ENCODE data around the gene TMC6. TPM values are rescaled to one million over a fixed set of nuclear protein-coding genes. Genes with fewer than 3 reads are reported as not detected.
"Not testable (repeated sequence)": the region's sequence is repeated elsewhere in the genome, so short reads cannot be mapped to it uniquely, and the experiment has no call there.

TMC6 gene
- total RNA-seq, 1 donor from 2014 or later = 2.0 TPM

DNA sequence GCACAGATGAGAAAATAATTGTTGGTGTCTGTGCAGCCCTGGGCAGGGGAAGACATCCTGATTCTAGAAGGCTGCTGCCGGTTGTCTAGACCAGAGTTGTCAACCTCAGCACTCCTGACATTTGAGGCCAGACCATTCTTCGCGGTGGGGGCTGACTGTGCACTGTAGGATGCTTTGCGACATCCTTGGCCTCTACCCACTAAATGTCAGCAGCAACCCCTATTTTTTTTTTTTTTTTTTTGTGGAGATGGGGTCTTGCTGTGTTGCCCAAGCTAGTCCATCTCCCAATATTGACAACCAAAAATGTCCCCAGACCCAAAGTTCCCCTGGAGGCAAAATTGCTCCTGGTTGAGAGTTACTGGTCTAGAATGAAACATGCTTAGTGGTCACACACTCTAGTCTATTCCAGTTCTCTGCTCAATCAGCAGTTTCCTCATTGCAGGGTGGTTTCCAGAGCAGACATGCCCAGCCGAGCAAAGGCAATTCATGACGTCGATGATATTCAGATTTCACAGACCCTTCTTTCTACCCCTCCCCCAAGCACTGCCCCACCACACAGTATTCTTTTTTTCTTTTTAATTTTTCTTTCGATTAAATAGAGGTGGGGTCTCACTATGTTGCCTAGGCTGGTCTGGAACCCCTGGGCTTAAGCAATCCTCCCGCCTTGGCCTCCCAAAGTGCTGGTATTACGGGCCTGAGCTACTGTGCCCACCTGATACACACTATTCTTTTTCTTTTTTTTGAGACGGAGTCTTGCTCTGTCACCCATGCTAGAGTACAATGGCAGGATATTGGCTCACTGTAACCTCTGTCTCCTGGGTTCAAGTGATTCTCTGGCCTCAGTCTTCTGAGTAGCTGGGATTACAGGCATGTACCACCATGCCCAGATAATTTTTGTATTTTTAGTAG is 26.6 kb upstream of the TMC6 start:
- FAIRE-seq (no peak), DNase-seq (ENCODE audit: low spot score in 2 of 2) (no peak)

DNA sequence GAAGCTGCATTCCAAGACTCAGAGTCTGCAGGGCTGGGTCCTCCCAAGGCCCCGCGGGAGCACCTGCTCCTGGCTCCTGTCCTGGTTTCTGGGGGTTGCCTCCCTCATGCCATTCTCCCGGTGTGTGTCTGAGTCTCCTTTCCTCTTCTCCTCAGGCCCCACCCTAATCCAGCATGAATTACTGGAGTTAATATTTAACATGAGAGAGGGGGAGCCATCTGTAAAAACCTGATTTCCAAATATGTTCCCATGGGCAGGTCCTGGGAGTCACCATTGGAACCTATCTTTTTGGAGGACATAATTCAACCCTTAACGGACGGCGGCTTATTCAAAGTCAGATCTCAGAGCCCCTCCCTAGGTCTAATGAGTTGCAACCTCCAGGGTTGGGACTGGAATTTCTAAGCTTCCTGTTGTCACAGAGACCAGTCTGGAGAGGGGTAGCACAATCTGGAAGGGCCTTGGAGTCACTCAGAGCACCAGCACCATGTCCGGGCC is 23.0 kb upstream of the TMC6 start:
- no peak for DNase-seq (ENCODE audit: low spot score in 2 of 2)
- no peak for FAIRE-seq

DNA sequence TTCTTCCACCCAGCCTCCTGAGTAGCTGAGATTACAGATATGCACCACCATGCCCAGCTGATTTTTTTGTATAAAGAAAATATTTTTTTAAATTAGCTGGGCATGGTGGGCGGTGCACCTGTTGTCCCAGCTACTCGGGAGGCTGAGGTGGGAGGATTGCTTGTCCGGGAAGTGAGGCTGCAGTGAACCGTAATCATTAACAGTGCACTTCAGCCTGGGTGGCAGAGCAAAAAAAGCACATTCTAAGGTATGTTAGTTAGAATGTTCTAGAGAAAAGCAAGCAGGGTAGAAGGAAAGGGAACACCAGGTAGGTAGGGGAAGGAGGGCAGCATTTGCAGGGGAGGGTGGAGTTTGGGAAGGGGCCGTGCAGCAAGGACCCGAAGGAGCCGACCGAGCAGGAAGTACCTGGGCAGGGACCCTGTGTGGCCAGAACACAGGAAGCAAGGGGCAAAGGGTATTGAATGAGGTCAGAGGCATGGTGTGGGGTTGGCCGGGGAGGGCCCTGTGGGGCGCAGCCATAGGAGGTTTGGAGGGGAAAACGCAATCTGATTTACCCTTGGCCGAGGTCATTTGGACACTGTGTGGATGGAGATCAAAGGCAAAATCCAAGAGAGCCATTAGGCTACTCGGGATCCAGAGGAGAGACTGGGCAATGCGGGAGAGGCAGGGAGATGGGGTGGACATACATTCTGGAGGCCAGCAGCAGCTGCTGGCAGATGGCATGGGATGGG is 19.9 kb upstream of the TMC6 start:
- no peak for DNase-seq (ENCODE audit: low spot score in 2 of 2)
- FAIRE-seq = no peak

DNA sequence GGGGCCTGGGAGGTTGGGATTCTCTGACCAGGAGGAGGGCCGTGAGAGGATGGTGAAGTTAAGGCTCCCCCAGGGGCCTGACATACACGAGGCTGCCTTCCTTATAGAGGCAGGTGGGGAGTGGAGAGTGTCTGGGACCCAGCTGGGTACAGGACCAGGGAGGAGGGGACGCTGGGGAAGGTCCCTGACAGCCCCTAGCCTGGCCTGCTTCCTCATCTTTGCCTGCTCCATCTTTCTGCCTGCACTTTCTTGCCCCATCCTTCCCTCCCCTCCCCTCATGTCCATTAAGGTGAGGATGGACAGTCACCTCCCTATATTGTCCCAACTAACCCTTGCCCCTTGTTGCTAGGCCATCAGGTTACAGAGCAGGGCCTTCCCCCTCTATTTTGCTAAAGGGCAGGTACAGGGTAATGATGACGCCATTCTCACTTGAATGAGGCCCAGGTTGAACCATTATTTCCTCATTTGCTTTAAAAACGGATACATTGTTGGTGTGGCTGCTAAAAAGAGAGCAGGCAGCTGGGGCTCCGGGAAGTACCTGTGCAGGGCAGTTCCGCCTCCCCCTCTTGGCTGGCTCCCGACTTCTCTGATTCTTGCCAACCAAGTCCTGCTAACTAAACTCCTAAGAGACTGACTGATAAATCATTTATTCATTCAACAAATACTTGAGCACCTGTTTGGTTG is 18.9 kb upstream of the TMC6 start:
- FAIRE-seq (no peak), DNase-seq (ENCODE audit: low spot score in 2 of 2) (no peak)

DNA sequence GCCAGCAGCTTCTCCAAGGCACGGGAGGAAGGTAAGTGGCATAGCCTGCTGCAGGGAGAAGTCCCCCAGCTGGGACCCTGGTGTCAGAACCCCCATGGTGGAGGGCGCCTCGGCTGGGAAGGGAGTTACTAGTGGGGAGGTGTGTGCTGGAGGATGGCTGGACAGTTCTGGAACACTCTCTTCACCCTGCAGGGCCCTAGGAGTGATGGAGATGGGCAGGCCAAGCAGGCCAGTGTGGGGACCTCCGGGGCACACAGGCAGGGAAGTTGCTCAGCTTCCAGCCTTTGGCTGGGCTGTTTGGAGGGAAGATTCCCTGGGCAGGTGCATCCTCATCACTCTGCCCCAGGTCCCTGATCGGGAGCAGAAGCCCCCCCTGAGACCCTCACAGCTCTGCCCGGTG is 18.3 kb upstream of the TMC6 start:
- FAIRE-seq = no peak

DNA sequence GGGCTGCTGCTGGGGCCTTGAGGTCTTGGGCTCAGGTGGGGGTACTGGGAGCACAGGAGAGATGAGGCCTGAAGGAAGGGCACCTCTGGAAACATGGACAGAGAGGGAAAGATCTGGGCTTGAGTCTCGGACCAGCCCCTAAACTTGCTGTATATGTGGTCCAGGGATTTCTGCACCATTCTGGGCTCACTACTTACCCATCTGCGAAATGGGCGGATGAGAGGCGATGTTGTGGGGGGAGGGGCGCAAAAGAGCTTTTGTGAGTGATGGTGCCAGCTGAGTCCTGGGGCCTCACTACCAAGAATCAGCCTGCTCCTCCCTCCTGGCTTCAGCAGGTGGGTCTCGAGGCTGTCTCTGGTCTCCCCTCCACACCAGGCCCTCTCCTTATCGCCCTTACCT is 17.9 kb upstream of the TMC6 start:
- FAIRE-seq (no peak), DNase-seq (ENCODE audit: low spot score in 2 of 2) (no peak)

More for the DNA sequence above, 18.3 kb upstream of the TMC6 start:
- DNase-seq (ENCODE audit: low spot score in 2 of 2) = no peak

DNA sequence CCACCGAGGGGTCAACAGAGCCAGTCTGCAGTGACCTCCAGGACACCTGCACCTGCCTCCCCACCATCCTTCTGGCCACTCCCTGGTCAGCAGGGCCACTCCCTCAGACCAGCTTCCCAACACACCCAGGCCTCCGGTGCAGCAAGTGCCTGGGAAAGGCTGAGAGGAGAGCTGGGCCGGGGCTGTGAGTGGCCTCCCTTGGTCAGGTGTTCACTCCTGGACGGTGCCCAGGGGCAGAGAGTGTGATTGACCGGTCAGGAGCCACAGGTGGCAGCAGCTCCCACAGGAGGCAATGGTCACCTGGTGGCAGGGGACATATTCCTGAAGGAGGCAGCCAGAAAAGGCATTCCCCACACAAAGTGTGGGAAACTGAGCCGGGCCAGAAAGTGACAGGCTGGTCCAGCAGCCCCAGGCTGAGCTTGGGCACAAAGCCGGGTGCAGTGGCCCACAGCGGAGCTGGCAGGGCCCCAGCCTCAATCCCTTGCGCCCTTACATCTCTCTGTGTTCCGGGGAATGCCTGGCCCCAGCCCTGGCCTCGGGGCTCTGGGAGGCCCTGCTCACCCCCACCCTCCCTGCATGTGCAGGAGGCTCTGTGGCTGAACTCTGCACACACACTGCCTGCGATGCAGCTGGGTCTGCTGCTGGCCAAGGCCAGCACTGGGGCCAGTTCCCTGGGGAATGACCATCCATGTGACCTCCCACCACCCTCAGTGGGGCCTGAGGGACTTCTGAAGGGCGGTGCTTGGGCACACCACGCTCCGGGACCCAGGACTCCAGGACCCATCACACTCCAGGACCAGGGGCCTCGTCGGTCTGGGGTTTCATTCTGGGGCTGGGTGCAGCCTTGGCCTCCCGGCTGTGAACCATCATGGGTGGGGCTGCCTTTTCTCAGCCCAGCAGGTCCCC is 16.4 kb upstream of the TMC6 start:
- DNase-seq (ENCODE audit: low spot score in 2 of 2) (no peak), FAIRE-seq (no peak)

DNA sequence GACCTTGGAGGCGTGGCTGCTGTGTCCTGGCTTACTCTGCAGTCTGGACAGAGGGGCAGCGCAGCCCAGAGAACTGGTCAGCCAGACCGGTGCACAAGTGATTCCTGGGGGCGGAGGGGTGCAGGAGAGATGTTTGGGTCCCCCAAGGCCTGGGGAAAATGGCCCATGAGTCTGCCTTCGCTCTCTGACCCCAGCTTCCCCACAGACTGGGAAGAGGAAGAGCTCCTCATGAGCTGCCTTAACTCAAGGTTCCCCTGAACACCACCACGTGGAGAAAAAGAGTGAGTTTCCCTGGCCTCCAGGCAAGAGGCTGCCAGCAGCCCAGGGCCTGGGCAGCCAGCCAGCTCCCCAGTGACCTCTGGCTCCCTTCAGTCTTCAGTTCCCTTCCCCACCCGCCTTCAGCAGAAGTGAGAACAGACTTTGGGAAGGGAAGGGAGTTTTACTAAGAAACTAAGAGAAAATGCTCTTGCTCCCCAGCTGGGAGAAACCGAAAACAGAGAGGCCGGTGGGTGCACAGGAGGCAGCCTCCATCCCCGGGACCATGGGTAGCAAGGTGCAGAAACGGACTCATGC is 15.7 kb upstream of the TMC6 start:
- peak in 1 of 2 donors; percentile 72 for DNase-seq (ENCODE audit: low spot score in 2 of 2)
- FAIRE-seq = no peak

DNA sequence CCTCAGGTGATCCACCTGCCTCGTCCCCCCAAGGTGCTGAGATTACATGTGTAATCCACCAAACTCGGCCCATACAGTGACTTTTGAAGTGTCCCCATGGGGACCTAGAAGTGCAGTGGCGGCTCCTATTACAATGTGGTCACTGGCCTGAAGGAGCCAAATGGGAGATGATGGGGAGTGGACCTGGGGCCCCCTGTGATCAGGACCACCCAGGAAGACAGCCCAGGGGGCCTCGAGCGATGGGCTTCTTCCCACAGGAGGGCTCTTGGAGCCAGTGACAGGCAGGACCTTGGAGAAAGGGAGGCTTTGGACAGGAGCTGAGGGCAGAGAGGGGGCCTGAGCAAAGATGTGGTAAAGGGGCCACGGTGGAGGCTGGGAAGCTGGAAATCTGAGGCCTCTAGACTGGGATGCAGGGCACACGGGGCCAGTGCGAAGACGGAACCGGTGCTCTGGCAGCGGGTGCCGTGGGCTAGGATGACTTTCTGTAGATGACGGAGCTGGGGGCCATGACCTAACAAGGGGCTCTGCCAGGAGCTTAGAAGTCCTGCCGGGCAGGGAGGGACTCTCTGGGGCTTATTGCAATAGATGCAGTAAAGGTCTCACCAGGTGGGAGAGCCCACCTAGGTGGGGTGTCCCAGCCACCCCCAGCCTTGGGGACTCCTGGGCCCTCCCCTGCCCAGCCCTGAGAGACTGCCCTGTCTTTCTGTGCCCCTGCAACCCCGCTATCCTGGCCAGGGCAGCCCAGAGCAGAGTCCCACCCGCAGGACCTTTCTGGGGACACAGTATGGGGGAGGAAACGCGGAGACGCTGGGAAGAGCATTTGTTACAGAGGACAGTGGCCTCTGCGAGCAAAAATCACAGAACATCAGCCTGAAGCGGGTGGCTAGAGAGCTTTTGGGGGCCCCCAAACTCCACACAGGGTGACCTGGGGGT is 14.9 kb upstream of the TMC6 start:
- no peak for FAIRE-seq
- no peak for DNase-seq (ENCODE audit: low spot score in 2 of 2)

DNA sequence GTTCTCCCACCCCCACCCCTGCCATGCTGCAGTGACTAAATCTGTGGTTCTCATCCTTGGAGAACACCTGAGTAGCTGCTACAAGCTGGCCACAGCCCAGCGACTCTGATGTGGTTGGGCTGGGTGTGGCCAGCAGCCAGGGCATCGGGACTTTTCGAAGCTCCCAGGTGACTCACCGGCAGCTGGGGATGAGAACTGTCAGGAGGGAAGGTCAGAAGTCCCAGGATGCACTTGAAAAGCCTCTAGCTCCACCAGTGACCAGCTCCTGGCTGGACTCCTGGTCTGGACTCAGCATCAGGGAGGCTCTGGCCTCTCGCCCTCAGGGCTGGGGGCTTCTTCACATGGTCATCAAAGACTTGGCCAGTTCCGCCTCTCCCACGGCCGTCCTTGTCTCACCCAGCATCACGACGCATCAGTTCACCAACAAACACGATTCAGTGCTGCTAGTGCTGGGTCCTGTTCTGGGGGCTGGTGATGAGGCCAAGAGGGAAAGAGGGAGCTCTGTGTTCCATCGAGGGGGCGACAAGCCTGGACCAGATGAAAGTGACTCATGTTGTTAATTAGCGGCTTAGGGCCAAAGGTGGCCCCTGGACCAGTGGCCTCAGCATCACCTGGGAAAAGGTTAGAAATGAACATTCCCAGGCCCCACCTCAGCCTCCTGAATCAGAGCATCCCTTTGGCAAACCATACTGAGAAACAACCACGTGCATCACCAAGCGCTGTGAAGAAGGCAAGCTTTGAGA is 13.7 kb upstream of the TMC6 start:
- FAIRE-seq (no peak), DNase-seq (ENCODE audit: low spot score in 2 of 2) (no peak)

DNA sequence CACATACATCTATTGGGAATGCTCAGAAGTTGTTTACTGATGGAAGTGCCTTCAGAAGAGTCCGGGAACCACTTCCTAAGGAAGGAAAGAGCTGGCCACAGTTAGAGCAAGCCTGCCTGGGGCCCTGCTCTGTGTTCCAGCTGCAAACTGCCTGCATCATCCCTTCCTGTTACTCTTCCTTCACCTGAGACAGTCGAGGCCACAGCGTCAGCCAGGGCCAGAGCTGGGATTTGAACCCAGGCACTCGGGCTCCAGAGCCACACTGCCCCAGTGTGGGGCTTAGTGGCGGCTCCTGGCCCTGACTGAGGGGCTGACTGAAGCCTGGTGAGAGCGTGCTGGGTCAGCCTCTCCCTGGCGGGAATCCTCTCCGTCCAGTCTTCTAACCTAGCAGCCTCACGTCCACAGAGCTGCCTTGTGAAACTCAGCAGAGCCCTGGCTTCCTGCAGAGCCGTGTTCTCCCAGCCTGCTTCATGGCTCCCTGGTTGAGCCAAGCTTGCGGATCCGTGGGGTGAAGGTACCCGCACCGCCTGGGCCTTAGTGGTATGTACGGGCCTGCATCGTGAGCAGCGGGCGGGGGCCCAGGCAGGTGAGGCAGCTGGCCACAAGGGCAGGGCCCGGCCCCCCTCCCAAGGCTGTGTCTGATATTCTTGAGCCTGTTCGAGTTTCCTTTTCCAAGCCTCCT is 13.0 kb upstream of the TMC6 start:
- no peak for FAIRE-seq
- DNase-seq (ENCODE audit: low spot score in 2 of 2) = no peak

DNA sequence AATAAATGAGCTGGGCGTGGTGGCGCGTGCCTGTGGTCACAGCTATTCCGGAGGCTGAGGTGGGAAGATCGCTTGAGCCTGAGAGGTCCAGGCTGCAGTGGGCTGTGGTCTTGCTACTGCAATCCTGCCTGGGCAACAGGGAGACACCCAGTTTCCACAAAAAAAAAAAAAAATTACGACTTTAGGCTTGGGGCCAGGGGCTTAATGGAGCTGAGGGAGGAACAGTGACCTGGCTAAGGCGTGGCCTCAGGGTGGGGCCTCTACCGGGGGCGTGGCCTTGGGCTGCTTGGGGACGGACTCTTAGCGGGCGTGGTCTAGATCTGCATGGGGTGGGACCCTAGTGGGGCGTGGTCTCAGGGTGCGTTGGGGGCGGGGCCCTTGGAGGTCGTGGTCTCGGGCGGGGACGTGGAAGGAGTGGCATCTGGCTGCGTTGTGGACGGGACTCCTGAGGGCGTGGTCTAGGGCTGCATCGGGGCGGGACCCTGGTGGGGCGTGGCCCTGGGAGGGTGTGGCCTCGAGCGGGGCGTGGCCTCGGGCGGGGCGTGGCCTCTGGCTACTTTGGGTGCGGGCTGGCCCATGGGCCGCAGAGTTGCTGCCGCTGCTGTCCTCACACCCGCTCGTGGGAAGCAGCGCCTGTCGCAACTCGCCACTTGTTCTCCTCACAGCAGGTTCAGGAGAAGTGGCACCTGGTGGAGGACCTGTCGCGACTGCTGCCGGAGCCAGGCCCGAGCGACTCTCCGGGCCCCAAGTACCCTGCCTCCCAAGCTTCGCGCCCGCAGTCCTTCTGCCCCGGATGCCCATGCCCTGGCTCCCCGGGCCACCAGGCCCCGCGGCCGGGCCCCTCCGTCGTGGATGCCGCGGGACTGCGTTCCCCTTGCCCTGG is 11.9 kb upstream of the TMC6 start:
- FAIRE-seq = no peak
- peak in 1 of 2 donors; percentile 61 for DNase-seq (ENCODE audit: low spot score in 2 of 2)

DNA sequence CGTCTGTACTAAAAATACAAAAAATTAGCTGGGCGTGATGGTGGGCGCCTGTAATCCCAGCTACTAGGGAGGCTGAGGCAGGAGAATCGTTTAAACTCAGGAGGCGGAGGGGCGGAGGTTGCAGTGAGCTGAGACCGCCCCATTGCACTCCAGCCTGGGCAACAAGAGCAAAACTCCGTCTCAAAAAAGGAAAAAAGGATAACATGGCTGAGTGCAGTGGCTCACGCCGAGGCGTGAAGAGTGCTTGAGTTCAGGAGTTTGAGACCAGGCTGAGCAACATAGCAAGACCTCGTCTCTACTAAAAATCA is 11.3 kb upstream of the TMC6 start:
- not testable (repeated sequence) for FAIRE-seq; DNase-seq (ENCODE audit: low spot score in 2 of 2)

DNA sequence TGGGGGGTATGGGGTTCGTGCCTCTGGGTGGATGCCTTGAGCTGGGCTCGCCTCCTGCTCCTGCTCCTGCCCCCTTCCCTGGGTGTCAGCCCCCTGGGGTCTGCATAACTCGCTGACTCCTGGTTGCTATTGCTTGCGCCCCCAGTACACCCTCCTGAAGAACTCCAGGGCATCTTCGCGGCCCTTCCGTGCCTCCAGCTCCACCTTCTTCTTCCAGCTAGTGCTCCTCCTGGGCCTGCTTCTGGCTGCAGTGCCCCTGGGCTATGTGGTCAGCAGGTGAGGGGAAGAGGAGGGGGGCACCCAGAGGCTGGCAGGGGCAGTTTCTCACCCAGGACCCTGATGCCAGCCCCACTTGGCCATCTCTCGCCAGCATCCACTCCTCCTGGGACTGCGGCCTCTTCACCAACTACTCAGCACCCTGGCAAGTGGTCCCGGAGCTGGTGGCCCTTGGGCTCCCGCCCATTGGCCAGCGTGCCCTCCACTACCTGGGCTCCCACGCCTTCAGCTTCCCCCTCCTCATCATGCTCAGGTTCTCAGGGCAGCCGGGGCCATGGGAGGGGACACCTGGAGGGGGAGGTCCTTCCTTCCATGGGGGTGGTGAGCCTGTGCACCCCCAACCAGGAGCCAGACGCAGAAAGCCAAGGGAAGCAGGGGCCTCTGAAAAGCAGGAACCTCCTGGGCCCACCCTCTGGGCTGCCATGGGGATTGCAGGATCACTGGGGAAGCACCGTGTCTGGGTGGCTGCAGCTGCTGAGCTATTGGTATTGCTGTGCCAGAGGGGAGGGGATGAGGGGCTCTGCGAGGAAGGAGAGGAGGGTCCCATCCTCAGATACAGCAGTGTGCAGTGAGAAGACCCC is 9.9 kb upstream of the TMC6 start:
- no peak for FAIRE-seq
- DNase-seq (ENCODE audit: low spot score in 2 of 2) = no peak

DNA sequence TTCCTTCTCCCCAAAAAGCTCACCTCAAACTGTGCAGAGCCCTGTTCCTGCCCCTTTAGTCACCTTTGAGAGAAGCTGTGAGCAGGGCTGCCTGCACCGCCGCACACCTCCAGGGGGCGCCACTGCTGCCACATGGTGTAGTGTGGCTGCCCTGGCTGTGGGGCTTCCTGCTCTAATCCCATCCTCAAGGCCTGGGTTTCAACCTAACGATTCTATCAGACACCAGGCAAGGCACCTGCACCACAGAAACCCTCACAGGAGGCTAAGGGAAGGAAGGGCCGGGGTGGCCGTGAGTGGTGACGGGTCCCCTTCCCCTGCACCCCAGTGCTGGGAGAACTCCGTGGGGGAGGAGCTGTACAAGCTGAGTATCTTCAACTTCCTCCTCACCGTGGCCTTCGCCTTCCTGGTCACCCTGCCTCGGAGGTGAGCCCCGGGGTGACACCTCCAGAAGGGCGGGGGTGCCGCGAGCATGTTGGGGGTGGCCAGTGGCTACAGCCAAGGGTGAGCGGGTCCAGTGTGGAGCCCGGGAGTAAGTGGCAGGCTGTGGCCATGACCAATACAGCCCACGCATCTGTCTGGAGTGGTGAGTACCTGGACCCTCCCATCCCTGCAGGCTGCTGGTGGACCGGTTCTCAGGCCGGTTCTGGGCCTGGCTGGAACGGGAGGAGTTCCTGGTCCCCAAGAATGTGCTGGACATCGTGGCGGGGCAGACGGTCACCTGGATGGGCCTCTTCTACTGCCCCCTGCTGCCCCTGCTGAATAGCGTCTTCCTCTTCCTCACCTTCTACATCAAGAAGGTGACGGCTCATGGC is 9.0 kb upstream of the TMC6 start:
- no peak for FAIRE-seq

More for the DNA sequence above, 9.0 kb upstream of the TMC6 start:
- no peak for DNase-seq (ENCODE audit: low spot score in 2 of 2)
